Measurements from ENCODE around the gene DTNBP1.

Gene DTNBP1

GRCh38 chr6:15595461-15596173 is 67.2 kb downstream of the DTNBP1 start (continued):
- TF ChIP-seq, protein P1, sequence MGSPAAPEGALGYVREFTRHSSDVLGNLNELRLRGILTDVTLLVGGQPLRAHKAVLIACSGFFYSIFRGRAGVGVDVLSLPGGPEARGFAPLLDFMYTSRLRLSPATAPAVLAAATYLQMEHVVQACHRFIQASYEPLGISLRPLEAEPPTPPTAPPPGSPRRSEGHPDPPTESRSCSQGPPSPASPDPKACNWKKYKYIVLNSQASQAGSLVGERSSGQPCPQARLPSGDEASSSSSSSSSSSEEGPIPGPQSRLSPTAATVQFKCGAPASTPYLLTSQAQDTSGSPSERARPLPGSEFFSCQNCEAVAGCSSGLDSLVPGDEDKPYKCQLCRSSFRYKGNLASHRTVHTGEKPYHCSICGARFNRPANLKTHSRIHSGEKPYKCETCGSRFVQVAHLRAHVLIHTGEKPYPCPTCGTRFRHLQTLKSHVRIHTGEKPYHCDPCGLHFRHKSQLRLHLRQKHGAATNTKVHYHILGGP (tag by site-specific recombination; IDR thresholded peaks at IDR 0.05), result no peak
- no peak for TF ChIP-seq ZNF571 (tag by site-specific recombination; IDR thresholded peaks at IDR 0.05)
- TF ChIP-seq, protein P2, sequence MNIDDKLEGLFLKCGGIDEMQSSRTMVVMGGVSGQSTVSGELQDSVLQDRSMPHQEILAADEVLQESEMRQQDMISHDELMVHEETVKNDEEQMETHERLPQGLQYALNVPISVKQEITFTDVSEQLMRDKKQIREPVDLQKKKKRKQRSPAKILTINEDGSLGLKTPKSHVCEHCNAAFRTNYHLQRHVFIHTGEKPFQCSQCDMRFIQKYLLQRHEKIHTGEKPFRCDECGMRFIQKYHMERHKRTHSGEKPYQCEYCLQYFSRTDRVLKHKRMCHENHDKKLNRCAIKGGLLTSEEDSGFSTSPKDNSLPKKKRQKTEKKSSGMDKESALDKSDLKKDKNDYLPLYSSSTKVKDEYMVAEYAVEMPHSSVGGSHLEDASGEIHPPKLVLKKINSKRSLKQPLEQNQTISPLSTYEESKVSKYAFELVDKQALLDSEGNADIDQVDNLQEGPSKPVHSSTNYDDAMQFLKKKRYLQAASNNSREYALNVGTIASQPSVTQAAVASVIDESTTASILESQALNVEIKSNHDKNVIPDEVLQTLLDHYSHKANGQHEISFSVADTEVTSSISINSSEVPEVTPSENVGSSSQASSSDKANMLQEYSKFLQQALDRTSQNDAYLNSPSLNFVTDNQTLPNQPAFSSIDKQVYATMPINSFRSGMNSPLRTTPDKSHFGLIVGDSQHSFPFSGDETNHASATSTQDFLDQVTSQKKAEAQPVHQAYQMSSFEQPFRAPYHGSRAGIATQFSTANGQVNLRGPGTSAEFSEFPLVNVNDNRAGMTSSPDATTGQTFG (tag by site-specific recombination; IDR thresholded peaks at IDR 0.05; ENCODE audit: borderline replicate concordance), result no peak

DNA sequence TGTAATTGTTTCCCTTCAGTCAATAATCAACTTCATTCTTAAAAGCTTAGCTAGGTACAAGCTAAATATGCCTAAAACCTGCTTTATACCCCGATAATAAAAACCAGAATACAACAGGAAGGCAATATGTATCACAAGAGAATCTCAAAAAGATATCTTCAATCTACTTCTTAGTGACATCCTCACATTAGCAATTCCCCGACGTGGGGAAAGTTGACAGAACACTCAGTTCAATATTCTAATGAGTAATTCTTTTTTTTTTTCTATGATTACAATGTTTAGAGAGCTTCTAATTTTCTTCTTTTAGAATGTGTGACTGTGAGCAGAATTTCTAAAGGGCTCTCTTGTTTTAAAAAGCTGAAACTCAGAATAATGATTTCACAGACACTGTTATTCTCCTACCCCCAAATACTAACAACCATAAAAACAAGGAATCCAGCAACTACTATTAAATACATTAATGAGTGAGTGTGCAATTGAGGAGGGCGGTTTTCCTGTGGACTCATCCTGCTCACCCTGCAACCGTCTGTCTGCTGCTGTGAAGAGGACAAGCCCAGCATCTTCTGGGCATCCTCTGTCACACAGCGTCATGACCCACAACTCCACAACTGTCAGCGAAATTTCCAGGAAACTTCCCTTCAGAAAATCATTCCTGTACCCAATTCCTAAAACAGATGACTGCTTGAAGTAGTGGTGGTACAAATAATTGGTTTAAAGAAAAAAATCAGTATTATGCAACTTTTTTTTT is 68.1 kb downstream of the DTNBP1 start:
- Histone ChIP-seq H3K4me3 (ENCODE audit: low read depth, low read length) (no peak overlapping the region), H3K4me1 (ENCODE audit: control insufficient read depth, insufficient read depth, low read length) (no peaks in the 10 kb centered on the region), H3K27ac (ENCODE audit: extremely low read depth, low read depth, low read length) (no peak overlapping the region), H3K9me3 (ENCODE audit: control insufficient read depth, insufficient read depth, low read depth, low read length) (no peaks in the 10 kb centered on the region), H3K36me3 (ENCODE audit: control insufficient read depth in 2 of 2, insufficient read depth in 1 of 2, low read length in 2 of 2) (peaks cover 0 to 4% of the 10 kb centered on the region in 2 experiments; a peak in 1 of 3 replicates)
- TF ChIP-seq, protein P3, sequence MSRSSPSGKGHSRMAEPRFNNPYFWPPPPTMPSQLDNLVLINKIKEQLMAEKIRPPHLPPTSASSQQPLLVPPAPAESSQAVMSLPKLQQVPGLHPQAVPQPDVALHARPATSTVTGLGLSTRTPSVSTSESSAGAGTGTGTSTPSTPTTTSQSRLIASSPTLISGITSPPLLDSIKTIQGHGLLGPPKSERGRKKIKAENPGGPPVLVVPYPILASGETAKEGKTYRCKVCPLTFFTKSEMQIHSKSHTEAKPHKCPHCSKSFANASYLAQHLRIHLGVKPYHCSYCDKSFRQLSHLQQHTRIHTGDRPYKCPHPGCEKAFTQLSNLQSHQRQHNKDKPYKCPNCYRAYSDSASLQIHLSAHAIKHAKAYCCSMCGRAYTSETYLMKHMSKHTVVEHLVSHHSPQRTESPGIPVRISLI (tag by site-specific recombination; IDR thresholded peaks at IDR 0.05), result peak; percentile 85
- TF ChIP-seq ZNF596 (tag by site-specific recombination; IDR thresholded peaks at IDR 0.05), result no peak
- CTCF ChIA-PET, result interaction anchor here (0.7 kb wide), 1 partner anchor 841 kb away, joined by 5 read pairs; no protein-coding TSS in a partner anchor
- POLR2A ChIA-PET, result interaction anchor here (0.9 kb wide), 1 partner anchor 44 kb away, joined by 3 read pairs; no protein-coding TSS in a partner anchor

DNA sequence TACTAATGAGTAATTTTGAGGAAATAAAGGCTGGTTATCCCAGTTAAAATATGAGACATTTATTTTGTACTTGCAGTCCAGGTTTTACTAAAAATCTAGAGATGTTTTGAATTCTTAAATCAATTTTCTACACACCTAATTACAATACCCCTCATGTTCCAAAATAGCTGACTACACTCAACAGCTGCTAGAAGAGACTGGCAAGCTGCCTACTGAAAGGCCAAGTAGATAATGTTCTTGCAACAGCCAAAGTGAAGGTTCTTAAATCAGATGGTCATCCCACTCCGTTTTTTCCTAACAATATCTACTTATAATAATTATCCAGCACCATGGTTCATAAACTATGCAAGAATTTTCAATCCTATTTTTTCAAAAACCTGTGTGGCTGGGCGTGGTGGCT is 69.0 kb downstream of the DTNBP1 start:
- Histone ChIP-seq H3K9me3 (ENCODE audit: control insufficient read depth, insufficient read depth, low read depth, low read length) (no peaks in the 10 kb centered on the region), H3K4me1 (ENCODE audit: control insufficient read depth, insufficient read depth, low read length) (no peaks in the 10 kb centered on the region), H3K4me3 (ENCODE audit: low read depth, low read length) (no peak overlapping the region), H3K36me3 (ENCODE audit: control insufficient read depth in 2 of 2, insufficient read depth in 1 of 2, low read length in 2 of 2) (no peaks in the 10 kb centered on the region), H3K27ac (ENCODE audit: extremely low read depth, low read depth, low read length) (no peak overlapping the region)
- ChIA-PET CTCF (interaction anchor here (0.6 to 1.1 kb wide), 3 partner anchors 13 to 120 kb away, joined by 4 to 7 read pairs (median 4); no protein-coding TSS in a partner anchor), POLR2A (no interaction called here)
- TF ChIP-seq, protein P4, sequence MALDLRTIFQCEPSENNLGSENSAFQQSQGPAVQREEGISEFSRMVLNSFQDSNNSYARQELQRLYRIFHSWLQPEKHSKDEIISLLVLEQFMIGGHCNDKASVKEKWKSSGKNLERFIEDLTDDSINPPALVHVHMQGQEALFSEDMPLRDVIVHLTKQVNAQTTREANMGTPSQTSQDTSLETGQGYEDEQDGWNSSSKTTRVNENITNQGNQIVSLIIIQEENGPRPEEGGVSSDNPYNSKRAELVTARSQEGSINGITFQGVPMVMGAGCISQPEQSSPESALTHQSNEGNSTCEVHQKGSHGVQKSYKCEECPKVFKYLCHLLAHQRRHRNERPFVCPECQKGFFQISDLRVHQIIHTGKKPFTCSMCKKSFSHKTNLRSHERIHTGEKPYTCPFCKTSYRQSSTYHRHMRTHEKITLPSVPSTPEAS (tag by site-specific recombination; IDR thresholded peaks at IDR 0.05), result no peak
- TF ChIP-seq ZNF768 (tag by site-specific recombination; IDR thresholded peaks at IDR 0.05) (no peak), ZNF24 (tag by site-specific recombination; IDR thresholded peaks at IDR 0.05) (no peak), EGR2 (tag by site-specific recombination; IDR thresholded peaks at IDR 0.05; ENCODE audit: low read depth) (no peak), ZNF157 (tag by site-specific recombination; IDR thresholded peaks at IDR 0.05) (no peak), ZNF501 (tag by site-specific recombination; IDR thresholded peaks at IDR 0.05) (no peak), ZNF133 (tag by site-specific recombination; IDR thresholded peaks at IDR 0.05) (no peak), ZNF239 (tag by site-specific recombination; IDR thresholded peaks at IDR 0.05) (no peak), ZNF529 (tag by site-specific recombination; IDR thresholded peaks at IDR 0.05; ENCODE audit: insufficient replicate concordance) (no peak), ZNF785 (tag by site-specific recombination; IDR thresholded peaks at IDR 0.05) (no peak), OVOL3 (tag by site-specific recombination; IDR thresholded peaks at IDR 0.05) (no peak), YY1 (tag by site-specific recombination; IDR thresholded peaks at IDR 0.05) (no peak), ZFP69B (tag by site-specific recombination; IDR thresholded peaks at IDR 0.05) (no peak), ZNF555 (tag by site-specific recombination; conservative IDR thresholded peaks at IDR 0.05) (no peak), ZNF776 (tag by site-specific recombination; IDR thresholded peaks at IDR 0.05; ENCODE audit: borderline replicate concordance) (no peak)
- TF ChIP-seq, protein P5, sequence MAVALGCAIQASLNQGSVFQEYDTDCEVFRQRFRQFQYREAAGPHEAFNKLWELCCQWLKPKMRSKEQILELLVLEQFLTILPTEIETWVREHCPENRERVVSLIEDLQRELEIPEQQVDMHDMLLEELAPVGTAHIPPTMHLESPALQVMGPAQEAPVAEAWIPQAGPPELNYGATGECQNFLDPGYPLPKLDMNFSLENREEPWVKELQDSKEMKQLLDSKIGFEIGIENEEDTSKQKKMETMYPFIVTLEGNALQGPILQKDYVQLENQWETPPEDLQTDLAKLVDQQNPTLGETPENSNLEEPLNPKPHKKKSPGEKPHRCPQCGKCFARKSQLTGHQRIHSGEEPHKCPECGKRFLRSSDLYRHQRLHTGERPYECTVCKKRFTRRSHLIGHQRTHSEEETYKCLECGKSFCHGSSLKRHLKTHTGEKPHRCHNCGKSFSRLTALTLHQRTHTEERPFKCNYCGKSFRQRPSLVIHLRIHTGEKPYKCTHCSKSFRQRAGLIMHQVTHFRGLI (tag by site-specific recombination; IDR thresholded peaks at IDR 0.05), result no peak
- TF ChIP-seq, protein P6, sequence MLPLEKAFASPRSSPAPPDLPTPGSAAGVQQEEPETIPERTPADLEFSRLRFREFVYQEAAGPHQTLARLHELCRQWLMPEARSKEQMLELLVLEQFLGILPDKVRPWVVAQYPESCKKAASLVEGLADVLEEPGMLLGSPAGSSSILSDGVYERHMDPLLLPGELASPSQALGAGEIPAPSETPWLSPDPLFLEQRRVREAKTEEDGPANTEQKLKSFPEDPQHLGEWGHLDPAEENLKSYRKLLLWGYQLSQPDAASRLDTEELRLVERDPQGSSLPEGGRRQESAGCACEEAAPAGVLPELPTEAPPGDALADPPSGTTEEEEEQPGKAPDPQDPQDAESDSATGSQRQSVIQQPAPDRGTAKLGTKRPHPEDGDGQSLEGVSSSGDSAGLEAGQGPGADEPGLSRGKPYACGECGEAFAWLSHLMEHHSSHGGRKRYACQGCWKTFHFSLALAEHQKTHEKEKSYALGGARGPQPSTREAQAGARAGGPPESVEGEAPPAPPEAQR (tag by site-specific recombination; IDR thresholded peaks at IDR 0.05), result no peak

Data from HEK293 (cell line).